ENCODE results near the gene OPN1LW.

Gene OPN1LW

GRCh38 chrX:154113729-154114128 lies 30.3 kb upstream of the OPN1LW start:
- no peak for TF ChIP-seq CTCF (IDR thresholded peaks at IDR 0.05; ENCODE audit: low read depth, low read length, missing control alignments)
- H3K4me3 ChIP-seq (replicated peaks; ENCODE audit: low read depth, low read length) = no peak overlapping the region
- DNase-seq (ENCODE audit: extremely low read depth, low read depth) = no peak

GRCh38 chrX:154114652-154115051 lies 29.4 kb upstream of the OPN1LW start:
- no peak overlapping the region for H3K4me3 ChIP-seq (replicated peaks; ENCODE audit: low read depth, low read length)
- DNase-seq (ENCODE audit: extremely low read depth, low read depth) = no peak
- TF ChIP-seq CTCF (IDR thresholded peaks at IDR 0.05; ENCODE audit: low read depth, low read length, missing control alignments) = no peak

- DNase-seq (ENCODE audit: extremely low read depth, low read depth) = no peak
- H3K4me3 ChIP-seq (replicated peaks; ENCODE audit: low read depth, low read length) = no peak overlapping the region
- TF ChIP-seq CTCF (IDR thresholded peaks at IDR 0.05; ENCODE audit: low read depth, low read length, missing control alignments) = no peak
These were observed 29.0 kb upstream of the OPN1LW start for GRCh38 chrX:154115071-154115470.

- no peak for DNase-seq (ENCODE audit: extremely low read depth, low read depth)
- no peak overlapping the region for H3K4me3 ChIP-seq (replicated peaks; ENCODE audit: low read depth, low read length)
- TF ChIP-seq CTCF (IDR thresholded peaks at IDR 0.05; ENCODE audit: low read depth, low read length, missing control alignments) = no peak
These were observed 28.3 kb upstream of the OPN1LW start for GRCh38 chrX:154115750-154116149.

GRCh38 chrX:154116426-154117211 lies 27.4 kb upstream of the OPN1LW start:
- no peak for TF ChIP-seq CTCF (IDR thresholded peaks at IDR 0.05; ENCODE audit: low read depth, low read length, missing control alignments)

GRCh38 chrX:154117566-154117965 lies 26.5 kb upstream of the OPN1LW start:
- DNase-seq (ENCODE audit: extremely low read depth, low read depth) = no peak
- H3K4me3 ChIP-seq (replicated peaks; ENCODE audit: low read depth, low read length) = no peak overlapping the region
- TF ChIP-seq CTCF (IDR thresholded peaks at IDR 0.05; ENCODE audit: low read depth, low read length, missing control alignments) = no peak

More at GRCh38 chrX:154116426-154117211, 27.4 kb upstream of the OPN1LW start:
- no peak overlapping the region for H3K4me3 ChIP-seq (replicated peaks; ENCODE audit: low read depth, low read length)
- no peak for DNase-seq (ENCODE audit: extremely low read depth, low read depth)

GRCh38 chrX:154120567-154120966 lies 23.5 kb upstream of the OPN1LW start:
- no peak for TF ChIP-seq CTCF (IDR thresholded peaks at IDR 0.05; ENCODE audit: low read depth, low read length, missing control alignments)
- no peak overlapping the region for H3K4me3 ChIP-seq (replicated peaks; ENCODE audit: low read depth, low read length)
- no peak for DNase-seq (ENCODE audit: extremely low read depth, low read depth)
